Activated CD4-positive, CD25-positive, alpha-beta regulatory T cell (primary cell): ENCODE data around the gene RPA3.
"Not testable (repeated sequence)": the region's sequence is repeated elsewhere in the genome, so short reads cannot be mapped to it uniquely, and the experiment has no call there.

Experiments
- DNase-seq, 4 experiments: peaks; one replicate each; lab custom pipeline; 2025; lab: John Stamatoyannopoulos, UW

The RPA3 gene

DNA sequence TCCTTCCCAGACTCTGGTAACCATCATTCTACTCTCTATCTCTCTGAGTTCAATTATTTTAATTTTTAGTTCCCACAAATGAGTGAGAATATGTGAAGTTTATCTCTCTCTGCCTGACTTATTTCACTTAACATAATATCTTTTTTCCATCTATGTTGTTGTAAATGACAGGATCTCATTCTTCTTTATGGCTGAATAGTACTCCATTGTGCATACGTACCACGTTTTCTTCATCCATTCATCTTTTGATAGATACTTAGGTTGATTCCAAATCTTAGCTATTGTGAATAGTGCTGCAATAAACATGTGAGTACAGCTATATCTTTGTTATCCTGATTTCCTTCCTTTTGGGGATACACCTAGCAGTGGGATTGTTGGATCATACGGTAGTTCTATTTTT lies 23.9 kb downstream of the RPA3 start:
- no peak for DNase-seq

DNA sequence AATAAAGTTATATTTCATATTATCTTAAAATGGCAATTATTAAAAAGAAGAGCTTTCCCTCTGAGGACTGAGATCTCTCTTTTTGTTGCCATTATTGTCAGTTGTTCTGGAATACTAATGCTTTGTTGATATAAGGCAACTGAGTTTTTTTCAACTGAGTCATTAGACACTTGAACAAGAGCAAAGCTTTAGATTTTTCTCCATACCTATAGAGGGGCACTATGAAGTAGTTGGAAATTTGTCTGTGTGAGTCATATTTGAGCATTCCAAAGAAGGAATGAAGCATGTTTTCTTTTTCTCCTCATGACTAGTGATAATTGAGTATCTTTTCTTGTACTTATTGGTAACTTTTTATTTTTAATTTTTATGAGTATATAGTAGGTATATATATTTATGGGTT lies 24.5 kb downstream of the RPA3 start:
- DNase-seq = no peak

DNA sequence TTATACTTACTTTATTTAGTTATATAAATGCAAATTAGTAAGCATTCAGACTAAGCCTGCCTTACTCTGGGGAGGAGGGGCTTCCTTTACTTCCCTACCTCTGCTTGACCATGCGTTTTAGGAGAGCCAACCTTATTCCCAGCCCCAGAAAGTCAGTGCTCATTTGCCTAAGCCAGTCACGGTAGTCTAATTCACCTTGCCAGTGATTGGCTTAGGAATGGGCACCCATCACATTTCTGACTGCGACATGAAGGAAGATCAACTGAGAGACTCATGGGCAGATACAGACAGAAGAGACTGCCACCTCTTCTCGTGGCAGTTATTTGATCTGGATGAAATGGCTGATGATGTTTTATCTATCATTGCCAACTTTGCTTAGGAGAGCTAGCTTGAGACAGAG lies 29.5 kb downstream of the RPA3 start:
- DNase-seq = no peak

DNA sequence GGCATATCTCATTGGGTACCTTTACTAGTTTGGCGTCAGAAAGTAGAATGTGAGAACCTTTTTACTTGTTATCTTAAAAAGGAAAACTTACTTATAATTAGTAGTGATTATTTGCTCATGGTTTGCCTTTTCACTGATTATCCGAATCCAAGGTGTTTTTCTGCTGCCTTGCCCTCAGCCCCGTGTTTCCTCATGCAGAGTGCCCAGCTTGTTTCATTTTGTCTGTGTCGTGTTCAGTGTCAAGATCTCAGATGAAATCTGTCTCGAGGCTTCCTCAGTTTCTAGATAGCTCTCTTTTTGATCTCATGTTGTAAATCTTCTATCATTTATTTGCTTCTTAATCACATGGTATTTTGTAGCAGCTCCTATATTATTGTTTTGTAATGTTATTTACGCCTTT lies 30.1 kb downstream of the RPA3 start:
- DNase-seq = no peak

DNA sequence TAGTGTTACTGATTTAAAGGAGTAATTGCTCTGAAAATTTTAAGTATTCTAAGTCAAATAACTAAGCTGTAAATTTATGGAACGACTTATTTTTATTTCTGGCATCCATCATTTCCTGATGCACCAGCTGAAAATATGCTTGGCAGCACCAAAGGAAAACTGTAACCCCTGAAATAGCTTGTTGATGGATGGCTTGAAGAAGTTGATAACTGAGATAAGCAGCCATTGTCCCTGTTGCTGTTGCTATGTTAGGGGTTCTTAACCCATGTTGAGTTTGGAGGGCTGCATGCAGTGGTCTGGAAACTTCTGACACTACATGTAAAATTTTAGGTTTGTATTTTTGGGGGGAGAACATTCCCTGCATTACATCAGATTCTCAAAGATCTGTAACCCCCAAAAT lies 30.6 kb downstream of the RPA3 start:
- DNase-seq = no peak

DNA sequence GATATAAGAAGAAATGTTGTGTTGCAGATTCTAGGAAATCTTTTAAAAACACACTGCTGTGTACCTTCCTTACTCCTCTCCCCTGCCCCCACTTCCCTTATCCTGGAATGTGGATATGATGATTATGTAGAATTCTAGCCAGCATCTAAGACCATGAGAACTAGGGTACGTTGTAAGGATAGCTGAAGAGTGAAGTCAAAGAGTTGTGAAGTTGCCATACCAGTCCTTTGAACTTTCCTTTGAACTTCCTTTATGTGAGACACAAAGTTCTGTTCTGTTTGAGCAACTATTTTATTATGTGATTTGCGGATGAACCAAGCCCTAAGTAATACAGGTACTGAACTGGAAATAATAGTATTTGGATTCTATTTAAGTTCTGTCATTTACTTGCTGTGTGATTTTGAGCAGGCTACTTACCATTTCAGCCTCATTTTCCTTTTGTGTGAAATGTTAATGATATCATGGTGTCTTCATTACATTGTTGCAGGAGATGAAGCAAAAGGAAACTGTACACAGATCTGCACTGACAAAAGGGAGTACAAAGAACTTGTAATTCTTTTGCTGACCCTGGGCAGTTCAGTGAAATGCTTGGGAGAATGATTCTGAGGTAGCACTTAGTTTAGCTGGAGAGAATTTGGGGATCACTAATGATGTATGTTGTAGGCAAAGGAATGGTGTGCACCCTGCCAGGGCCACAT lies 31.4 kb downstream of the RPA3 start:
- no peak for DNase-seq

DNA sequence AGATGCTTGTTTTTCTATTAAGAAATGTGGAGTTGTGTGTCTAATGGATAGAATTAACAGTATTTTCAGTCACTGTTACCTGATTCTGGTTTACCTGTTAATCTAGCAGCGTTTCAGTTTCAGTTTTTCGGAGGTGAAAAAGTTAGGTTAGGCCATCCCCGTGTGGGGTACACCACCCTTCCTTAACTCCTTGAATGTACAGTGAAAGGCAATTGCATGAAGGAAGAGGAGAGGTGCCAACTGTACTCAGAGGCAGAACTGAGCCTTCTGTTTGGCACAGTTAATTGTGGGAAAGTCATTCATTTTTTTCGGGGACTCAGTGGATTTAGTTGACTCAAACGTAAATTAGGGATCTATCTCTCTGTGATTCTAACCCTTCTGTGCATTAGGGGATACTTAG lies 35.5 kb downstream of the RPA3 start:
- no peak for DNase-seq

DNA sequence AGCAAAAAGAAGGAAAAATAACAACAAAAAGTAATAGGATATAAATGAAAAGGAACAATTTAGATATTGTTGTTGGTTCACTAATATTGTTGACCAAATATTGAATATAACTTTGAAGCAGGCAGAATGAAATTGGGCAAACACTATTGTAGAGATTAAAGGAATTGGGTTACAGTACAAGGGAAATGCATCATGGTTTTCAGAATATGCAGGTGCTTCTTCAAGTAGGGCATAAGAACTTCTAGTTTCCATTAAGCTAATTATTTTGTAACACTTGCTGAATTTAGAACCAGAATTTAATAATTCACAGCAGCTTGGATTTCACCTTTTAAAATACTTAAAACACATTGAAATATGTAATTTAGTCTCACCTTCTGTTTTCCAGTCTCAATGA lies 36.5 kb downstream of the RPA3 start:
- DNase-seq = no peak

DNA sequence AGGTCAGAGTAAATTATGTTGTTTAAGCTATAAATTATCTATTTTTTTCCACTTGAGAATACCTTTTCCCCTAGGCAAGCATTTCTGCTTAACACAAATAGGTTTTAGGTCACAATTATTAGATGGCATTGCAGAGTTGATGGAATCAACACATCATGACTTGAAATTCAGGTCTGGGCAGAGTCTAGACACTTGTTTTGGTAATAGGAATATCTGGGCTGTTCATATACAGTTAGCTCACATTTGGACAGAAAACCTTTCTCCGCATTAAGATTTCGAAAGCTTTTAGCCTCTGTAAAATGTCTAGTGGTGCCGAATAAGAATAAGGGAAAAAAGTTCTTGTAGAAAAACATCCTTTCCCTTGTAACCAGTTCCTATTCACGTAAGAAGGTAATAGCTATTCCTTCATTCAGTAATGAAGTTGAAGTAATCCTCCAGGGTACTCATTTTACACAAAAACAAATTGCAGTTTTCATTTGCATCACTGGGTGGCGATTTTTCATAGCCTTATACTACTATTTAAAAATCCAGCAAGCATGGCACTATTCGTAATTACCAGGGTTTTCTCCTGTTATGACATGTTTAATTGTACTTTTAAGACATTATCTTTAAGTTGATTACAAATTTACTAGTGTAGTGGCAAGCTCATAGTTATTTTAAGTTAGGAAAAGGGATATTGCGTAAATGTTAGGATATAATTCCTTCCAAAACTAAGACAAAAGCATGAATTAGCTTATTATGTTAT lies 37.0 kb downstream of the RPA3 start:
- DNase-seq = peak in 2 of 4 experiments; percentile 2

DNA sequence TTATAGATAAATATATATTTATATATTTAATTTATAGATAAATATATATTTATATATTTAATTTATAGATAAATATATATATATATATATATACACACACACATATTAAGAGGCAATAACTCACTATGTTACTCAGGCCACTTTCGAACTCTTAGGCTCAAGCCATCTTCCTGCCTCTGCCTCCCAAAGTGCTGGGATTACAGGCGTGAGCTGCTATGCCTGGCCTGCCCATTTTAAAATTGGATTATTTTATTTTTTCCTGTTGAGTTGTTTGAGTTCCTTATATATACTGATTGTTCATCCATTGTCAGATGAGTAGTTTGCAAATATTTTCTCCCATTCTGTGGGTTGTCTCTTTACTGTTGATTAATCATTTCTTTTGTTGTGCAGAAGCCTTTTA lies 38.8 kb downstream of the RPA3 start:
- DNase-seq = not testable (repeated sequence)

DNA sequence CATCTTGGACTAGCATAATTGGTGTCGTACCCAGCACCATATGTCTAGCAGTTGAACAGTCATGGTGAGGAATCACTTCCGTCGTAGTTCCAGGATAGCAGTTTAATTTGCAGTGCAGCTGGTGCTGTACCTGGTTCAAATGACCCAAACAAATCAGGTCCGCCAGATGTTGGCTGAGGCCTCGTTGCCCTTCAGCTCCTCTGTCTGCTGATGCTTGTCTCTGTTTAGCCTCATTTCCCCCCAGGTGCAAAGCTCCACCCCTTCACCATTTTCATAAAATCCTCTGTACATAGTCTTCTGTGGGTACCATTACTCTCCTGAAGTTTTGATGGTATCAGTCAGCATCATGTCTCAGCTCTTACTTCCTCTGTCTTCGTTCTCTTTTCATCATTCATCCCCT lies 42.7 kb downstream of the RPA3 start:
- no peak for DNase-seq

DNA sequence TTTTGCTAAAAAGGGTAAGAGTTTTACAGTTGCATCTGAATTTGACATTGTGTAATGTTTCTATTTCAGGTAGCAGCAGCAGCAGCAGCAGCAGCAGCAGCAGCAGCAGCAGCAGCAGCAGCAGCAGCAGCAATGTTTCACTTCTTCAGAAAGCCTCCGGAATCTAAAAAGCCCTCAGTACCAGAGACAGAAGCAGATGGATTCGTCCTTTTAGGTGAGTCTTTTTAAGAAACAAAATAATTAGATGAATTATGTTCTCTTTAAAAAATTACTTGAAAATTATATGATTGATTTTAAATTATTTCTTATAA lies 45.2 kb downstream of the RPA3 start:
- DNase-seq = no peak

DNA sequence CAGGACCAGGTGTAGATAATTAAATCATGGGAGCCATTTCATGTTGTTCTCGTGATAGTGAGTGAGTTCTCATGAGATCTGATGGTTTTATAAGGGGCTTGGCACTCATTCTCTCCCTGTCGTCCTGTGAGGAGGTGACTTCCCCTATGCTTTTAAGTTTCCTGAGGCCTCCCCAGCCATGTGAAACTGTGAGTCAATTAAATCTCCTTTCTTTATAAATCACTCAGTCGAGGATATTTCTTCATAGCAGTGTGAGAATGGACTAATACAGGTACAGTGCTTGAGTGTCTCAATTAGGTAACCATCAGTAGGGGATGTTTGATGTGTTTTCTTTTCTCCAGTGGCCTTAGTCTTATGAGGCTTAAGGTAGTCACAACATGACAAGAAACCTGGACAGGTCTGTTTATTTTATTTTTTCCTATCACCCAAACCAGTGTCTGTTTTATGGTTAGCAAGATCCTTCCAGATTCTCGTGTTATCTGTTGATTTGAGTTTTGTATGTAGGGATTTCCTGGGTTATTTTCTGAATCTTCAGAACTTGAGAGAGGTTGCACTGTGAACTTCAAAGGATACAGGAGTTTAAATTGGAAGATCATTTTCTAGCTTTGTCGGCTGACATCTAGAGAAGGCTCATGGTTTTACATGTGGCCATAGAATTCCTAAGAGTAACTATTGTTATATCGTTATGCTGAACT lies 45.7 kb downstream of the RPA3 start:
- DNase-seq = no peak

DNA sequence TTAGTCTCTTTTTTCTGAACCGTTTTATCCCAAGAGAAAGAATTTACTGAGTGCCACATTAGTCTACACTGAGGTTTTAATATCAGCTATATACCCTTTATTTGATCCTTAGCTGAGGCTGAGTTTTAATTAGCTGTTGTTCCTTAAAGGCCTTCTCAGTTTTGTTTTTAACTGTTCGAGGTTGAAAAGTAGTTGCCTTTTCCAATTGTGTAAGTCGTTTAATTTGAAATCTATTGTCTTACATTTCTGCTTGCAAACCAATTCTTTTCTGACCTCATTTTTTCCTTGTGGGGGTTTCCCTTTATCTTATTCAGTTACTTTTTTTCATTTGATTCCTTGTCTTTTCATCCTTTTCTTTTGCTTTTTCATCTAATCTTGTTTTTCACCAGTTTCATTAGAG lies 47.0 kb downstream of the RPA3 start:
- DNase-seq = no peak

DNA sequence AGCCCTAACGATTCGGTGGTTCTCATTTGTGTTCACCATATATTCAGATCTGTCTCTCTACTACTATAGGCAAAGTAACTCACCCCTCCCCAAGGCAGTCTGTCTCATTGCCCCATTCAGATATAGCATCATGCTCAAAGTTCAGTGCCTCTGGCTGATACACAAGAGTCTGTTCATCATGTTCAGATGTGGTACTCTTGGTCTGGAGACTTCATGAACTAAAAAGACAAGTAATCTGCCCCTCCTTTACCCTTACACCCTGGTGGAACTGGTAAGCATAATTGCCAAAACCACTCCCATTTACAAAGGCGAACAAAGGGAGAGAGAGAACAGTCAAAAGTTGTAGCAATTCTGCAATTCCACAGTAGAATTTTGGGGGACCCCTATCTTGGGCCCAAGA lies 47.9 kb downstream of the RPA3 start:
- no peak for DNase-seq

DNA sequence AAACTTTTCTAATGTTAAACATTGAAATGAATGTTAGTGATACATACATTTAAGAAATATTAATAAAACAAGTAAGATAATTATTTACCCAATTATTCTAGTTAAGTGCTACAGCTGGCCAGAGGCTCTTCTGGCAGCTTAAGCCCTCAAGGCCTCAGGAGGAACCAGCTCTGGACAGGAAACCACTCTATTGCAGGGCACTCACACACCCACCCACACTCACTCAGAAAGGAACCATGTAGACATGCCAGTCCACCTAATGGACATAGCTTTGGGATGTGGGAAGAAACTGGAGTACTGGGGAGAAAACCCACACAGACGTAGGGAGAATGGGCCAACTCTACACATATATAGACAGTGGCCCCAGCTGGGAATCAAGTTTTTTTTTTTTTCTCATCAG lies 49.7 kb downstream of the RPA3 start:
- no peak for DNase-seq

DNA sequence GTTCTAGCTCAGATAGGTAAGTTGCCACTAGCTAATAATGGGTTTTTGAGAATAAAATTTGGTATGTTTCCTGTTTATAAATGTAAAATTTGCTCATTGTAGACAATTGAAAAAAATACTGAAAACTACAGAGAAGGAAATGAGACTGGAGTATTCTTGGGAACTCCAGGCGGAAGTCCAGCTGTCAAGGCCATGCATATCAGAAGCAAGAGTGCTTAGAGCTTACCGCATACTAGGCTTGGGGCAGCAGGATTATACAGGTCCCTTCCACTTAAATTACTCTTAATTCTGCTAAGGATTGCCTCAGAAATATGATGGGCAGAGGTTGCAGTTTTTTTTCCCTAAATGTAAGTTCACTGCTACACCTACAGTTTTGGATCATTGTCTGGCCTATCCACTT lies 51.2 kb downstream of the RPA3 start:
- no peak for DNase-seq

DNA sequence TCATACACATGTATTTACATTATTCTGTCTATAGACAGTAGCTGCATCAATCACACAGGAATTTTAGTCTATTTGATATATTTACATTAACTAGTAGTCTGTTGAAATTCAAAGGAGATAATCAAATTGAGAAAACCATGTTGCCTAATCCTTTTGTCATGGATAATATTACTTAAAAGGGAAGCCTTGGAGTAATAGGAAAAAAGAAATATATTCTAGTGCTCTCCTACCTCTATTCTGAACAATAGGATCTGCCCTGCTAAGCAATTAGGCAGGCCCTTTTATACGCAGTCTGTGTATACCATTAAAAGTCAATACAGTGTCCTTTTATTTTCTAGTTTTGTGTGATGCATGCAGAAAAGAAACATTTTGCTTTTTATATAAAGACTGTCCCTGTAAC lies 53.4 kb downstream of the RPA3 start:
- DNase-seq = no peak

DNA sequence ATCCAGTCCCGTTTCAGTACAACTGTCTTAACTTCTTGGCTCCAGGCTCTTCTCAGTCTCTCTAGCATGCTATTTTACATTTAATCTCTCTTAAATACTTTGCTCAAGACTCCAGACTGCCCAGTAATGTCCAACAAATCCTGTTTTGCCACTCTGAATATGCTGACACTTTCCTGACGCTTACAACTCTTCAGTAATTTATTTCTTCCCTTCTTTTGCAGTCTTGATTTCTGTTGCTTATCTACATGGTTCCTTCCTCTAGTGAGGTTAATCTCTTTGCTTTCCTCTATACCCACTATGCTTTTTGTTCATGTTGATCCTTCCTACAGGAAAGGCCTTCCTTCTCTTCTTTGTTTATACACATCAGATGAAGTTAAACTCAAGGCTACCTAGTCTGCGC lies 54.1 kb downstream of the RPA3 start:
- no peak for DNase-seq

DNA sequence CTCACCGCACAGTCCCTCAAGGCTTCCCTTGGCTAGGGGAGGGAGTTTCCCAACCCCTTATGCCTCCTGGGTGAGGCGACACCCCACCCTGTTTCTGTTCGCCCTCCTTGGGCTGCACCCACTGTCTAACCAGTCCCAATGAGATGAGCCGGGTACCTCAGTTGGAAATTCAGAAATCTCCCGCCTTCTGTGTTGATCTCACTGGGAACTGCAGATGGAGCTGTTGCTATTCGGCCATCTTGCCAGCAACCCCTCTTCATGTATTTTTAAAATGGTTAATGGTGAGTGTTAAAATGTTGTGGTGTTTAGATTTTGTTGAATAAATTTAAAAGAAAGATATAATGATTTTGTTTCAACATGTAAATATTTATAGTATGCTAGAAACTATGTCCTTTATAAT lies 55.9 kb downstream of the RPA3 start:
- DNase-seq = no peak

DNA sequence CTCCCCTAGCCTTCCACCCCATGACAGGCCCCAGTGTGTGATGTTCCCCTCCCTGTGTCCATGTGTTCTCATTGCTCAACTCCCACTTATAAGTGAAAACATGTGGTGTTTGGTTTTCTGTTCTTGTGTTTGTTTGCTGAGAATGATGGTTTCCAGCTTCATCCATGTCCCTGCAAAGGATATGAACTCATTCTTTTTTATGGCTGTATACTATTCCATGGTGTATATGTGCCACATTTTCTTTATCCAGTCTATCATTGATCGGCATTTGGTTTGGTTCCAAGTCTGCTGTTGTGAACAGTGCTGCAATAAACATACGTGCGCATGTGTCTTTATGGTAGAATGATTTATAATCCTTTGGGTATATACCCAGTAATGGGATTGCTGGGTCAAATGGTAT lies 61.9 kb downstream of the RPA3 start:
- not testable (repeated sequence) for DNase-seq

DNA sequence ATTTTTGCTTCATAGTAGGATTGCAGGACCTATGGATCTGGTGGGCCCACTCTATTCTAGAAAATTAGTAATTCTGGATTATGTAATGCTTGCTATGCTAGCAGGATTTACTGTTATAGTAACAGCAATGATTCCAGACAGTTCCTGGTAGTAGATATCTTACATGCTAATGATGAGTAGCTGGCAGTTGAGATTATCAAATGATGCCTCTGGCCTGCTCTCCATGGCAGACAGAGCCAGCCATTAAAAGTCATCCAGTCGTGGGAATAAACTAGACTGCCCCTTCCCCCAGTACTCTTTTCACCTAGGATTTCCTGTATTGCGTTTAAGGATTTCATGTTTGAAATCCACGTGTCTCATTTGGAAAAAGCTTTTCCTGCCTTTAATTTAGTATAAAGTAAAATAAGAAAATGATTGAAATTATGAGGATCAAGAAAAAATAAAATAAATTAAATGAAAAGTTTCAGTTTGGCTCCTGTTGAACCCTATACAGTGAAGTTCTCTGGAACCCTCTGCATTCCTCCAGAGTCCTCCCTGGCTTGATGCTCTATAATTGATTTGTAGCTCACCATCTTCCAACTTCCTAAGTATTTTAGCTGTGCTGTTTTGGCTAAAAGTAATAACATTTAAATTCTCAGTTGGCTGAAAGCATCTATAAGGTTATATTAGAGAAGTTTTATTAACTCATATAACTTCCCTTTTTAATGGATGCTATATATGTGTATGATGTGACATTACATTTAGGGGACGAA lies 63.3 kb downstream of the RPA3 start:
- no peak for DNase-seq
